PFSK-1 (cell line): Measurements from ENCODE around the gene PHLDB1.

ENCODE experiments used
- POLR2AphosphoS5 ChIP-seq: IDR thresholded peaks from 2 replicates; pipeline ENCODE4 v1.6.1; 2012; ENCODE audit warnings: low read depth, mild to moderate bottlenecking, control low read depth, low read length, moderate library complexity
- TAF1 ChIP-seq: IDR thresholded peaks from 2 replicates; pipeline ENCODE4 v1.6.1; 2012; ENCODE audit warnings: low read length, control low read depth, borderline replicate concordance; ENCODE audit not compliant: insufficient read depth

- TF ChIP-seq TAF1 (no peak), POLR2AphosphoS5 (no peak)
Observed at GRCh38 chr11:118623269-118623655, 15.8 kb downstream of the PHLDB1 start.
